Ishikawa (cell line): ENCODE results near the gene C2orf69.

Source experiments
- CEBPB ChIP-seq: IDR thresholded peaks from 2 replicates; pipeline ENCODE4 v1.6.1; 2012
- CREB1 ChIP-seq: IDR thresholded peaks from 2 replicates; pipeline ENCODE4 v1.6.1; 2012; ENCODE audit warnings: low read depth
- EGR1 ChIP-seq: IDR thresholded peaks from 2 replicates; pipeline ENCODE4 v1.6.1; 2012
- EP300 ChIP-seq: IDR thresholded peaks from 2 replicates; pipeline ENCODE4 v1.6.1; 2012; ENCODE audit warnings: borderline replicate concordance
- FOXM1 ChIP-seq: IDR thresholded peaks from 2 replicates; pipeline ENCODE4 v1.6.1; 2012; ENCODE audit warnings: low read depth, borderline replicate concordance
- MAX ChIP-seq: IDR thresholded peaks from 2 replicates; pipeline ENCODE4 v1.6.1; 2012
- RAD21 ChIP-seq: IDR thresholded peaks from 2 replicates; pipeline ENCODE4 v1.6.1; 2012; ENCODE audit warnings: low read depth
- REST ChIP-seq: IDR thresholded peaks from 2 replicates; pipeline ENCODE4 v1.6.1; 2012; ENCODE audit warnings: low read depth, mild to moderate bottlenecking
- TAF1 ChIP-seq: IDR thresholded peaks from 2 replicates; pipeline ENCODE4 v1.6.1; 2012; ENCODE audit warnings: low read depth, mild to moderate bottlenecking
- TEAD4 ChIP-seq: IDR thresholded peaks from 2 replicates; pipeline ENCODE4 v1.6.1; 2012
- YY1 ChIP-seq: IDR thresholded peaks from 2 replicates; pipeline ENCODE4 v1.6.1; 2012; ENCODE audit warnings: low read depth

GRCh38 chr2:199865905-199866304, 45.2 kb upstream of the C2orf69 start:
- TF ChIP-seq TAF1 (no peak), FOXM1 (no peak), MAX (no peak), REST (no peak), TEAD4 (no peak), CEBPB (no peak), EP300 (no peak), RAD21 (no peak), YY1 (no peak), EGR1 (no peak), CREB1 (no peak)
